GM19099 (cell line): ENCODE measurements around the gene ARHGAP42.

Source experiments
- POLR2A ChIP-seq: IDR thresholded peaks from 3 replicates; pipeline ENCODE4 v1.6.1; 2011; ENCODE audit warnings: low read depth; ENCODE audit not compliant: insufficient read length; ENCODE audit errors: extremely low read depth

ARHGAP42 gene

GRCh38 chr11:100847696-100848216 is 160.7 kb downstream of the ARHGAP42 start:
- TF ChIP-seq POLR2A, result no peak

DNA sequence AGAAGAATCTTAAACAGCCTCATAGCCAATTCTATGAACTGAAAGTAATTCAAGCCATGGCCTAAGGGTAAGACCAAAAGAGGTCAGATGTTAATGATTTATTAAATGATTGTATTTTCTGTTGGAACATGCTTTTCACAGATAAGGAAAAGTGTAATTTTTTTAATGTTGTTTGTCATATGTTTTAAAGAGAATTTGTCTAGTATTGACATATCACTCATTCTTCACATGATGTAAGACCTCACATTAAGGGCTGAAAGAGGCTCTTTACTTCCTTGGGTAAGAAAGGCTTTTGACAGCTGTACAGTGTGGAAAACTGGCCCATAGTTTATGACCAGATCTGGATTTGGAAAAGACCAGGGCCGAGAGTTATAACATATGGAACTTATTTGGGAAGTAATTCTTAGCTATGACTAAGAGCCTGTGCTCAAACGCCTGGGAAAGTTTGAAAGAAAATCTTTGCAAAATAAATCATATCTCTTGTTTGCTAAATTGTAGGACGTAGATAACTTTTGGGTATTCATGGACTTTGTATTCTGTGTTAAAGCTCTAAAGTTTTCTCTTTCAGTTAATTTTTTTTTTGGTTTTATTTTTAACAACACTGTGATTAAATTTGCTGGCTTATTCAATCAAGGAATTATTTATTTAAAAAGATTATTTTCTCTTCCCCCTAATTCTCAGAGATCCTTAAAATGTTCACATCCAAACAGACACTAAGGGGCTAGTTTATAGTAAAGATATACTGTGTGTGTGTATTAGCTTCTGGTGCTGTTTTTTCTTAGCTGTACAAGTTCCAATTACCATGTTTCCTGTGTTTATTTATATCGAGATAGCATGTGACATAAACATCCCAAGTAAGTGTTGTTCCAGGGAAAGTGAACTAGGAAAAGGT is 162.2 kb downstream of the ARHGAP42 start:
- TF ChIP-seq POLR2A, result no peak

GRCh38 chr11:100849901-100850235 is 162.8 kb downstream of the ARHGAP42 start:
- TF ChIP-seq POLR2A, result no peak

GRCh38 chr11:100851147-100851546 is 164.1 kb downstream of the ARHGAP42 start:
- TF ChIP-seq POLR2A, result no peak

DNA sequence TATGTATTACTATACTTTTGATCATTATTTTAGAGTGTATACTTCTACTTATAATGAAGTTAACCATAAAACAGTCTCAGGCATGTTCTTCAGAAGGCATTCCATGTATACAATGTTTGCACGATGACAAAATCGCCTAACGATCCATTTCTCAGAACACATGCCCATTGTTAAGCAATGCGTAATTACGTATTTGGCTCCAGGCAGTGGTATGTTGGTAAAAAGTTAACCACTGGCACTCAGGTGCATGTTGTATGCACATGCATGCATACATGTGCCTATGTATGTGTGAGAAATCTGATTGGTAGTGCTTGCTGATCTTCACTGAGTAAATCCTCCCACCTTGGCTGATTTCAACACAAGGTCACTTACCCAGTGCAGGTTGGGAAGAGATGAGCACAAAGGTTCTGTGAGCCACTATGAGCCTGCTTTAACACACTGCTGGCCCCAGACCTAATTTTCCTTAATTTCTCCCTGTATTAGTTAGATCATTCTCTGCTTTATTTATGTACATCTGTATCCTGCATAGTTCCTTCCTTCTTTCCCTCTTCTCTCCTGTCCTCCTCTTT is 164.6 kb downstream of the ARHGAP42 start:
- TF ChIP-seq POLR2A, result no peak

GRCh38 chr11:100855466-100856067 is 168.5 kb downstream of the ARHGAP42 start:
- no peak for TF ChIP-seq POLR2A

- no peak for TF ChIP-seq POLR2A
Measured at GRCh38 chr11:100857236-100858005, 170.3 kb downstream of the ARHGAP42 start.

DNA sequence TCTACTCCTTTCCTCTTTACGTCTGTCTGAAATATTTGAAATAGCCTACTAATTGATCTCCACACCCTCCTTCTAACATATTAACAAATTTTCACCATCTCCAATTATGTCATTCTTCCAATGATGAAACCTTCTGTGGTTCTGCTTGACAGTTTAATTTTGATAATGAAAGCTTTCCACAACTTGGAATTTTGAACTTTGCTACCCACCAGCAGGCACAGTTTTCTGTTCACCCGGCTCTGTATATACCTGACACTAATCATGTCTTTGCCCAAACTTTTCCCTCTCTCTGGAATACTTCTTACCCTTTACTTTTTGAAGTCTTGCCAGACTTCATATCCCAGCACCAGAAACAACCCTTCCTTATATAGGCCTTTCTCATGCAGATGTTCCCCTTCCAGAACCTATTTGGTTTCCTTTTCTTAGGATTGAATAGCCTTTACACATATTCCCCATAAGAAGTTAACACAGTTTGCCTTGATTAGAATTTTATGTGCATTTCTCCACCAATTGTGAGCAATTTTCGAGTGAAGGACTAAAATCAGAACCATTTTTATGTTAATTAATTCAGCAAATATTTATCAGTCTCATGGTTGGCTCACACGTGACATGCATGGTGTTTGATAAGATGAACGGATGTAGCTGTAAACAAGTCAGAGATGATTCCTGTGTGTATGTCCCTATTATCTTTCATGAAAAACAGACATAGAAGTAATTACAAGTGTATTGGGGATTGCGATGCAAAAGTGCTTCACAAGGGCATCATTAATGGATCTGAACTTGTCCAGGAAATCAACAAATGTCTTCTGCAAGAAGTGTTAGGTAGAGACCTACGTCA is 173.4 kb downstream of the ARHGAP42 start:
- no peak for TF ChIP-seq POLR2A

DNA sequence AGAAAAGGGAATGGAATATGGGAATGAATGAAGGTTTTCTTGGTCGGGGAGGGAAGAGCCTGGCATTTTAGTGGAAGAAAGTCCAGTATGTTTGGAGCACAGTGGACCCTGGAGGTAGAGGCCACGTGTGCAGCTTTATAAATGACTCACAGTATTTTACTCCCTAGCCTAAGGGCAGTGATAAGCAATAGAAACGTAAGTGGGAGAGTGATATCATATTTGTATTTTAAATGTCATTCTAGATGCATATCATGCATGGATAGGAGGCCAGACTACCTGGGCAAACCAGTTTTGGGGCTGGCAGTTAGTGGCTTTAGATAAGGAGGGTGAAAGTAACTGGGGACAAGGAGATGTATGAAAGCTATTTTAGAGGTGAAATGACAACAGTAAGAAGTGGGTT is 174.1 kb downstream of the ARHGAP42 start:
- no peak for TF ChIP-seq POLR2A

- no peak for TF ChIP-seq POLR2A
Measured at GRCh38 chr11:100863080-100863581, 176.0 kb downstream of the ARHGAP42 start.

DNA sequence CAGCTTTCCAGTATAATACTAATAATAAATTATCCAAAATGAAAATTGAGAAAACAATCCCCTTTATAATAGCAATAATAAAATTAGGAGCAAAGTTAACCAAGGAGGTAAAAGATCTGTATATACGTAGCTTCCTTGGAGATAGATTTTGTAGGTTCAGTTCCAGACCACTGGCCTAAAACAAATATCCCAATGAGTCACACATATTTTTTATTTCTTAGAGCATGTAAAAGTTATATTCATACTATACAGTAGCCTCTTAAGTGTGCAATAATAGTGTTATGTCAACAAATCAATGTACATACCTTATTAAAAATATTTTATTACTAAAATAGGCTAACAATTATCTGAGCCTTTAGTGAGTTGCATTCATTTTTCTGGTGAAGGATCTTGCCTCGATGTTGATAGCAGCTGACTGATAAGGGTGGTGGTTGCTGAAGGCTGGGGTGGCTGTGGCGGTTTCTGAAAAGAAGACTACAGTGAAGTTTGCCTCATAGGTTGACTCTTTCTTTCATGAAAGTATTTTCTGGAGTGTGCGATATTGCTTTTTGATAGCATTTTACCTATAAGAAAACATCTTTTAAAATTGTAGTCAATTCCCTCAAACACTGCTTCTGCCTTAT is 178.5 kb downstream of the ARHGAP42 start:
- no peak for TF ChIP-seq POLR2A

GRCh38 chr11:100866453-100866852 is 179.4 kb downstream of the ARHGAP42 start:
- TF ChIP-seq POLR2A, result no peak

GRCh38 chr11:100867606-100868005 is 180.5 kb downstream of the ARHGAP42 start:
- no peak for TF ChIP-seq POLR2A

- no peak for TF ChIP-seq POLR2A
Measured at GRCh38 chr11:100869328-100869727, 182.2 kb downstream of the ARHGAP42 start.
